ENCODE results near the gene LUM. TPM values are rescaled to one million over a fixed set of nuclear protein-coding genes. Genes with fewer than 3 reads are reported as not detected.

LUM gene
- total and polyA plus RNA-seq, 2 of the 4 experiments (the other 2 are of a cell fraction) = 50.0 to 70.5 TPM

GRCh38 chr12:91094957-91095356 is 16.3 kb downstream of the LUM start:
- Histone ChIP-seq H3K23ac (ENCODE audit: low read depth, low read length) (no peak overlapping the region), H4K5ac (ENCODE audit: low read depth, low read length) (no peak overlapping the region), H3K9me3 (ENCODE audit: control insufficient read depth, insufficient read depth, low read length) (no peaks in the 10 kb centered on the region; the same call in 1 of the 2 replicates), H2BK15ac (ENCODE audit: low read depth, low read length) (no peak overlapping the region), H3K4me1 (ENCODE audit: control insufficient read depth, insufficient read depth, low read length) (peaks cover 4% of the 10 kb centered on the region), H3K56ac (ENCODE audit: extremely low read depth, insufficient read depth, low read length) (no peak overlapping the region), H3K79me1 (ENCODE audit: low read depth in 1 of 2, low read length in 2 of 2) (no peaks in the 10 kb centered on the region), H2AFZ (replicated peaks; ENCODE audit: low read length, poor library complexity) (no peak overlapping the region), H3K18ac (ENCODE audit: low read depth, low read length) (peak overlapping the region; percentile 19; the same call in 1 of the 2 replicates), H3K9ac (ENCODE audit: low read depth, low read length) (no peak overlapping the region), H3K4me3 (ENCODE audit: insufficient read depth, low read depth, low read length) (no peak overlapping the region), H2BK120ac (ENCODE audit: low read depth, low read length) (no peak overlapping the region), H3K27ac (ENCODE audit: insufficient read depth, low read length) (no peak overlapping the region), H3K27me3 (ENCODE audit: control insufficient read depth, insufficient read depth, low read length) (no peaks in the 10 kb centered on the region), H4K8ac (ENCODE audit: low read depth in 2 of 2, low read length in 2 of 2) (no peak overlapping the region), H3K4ac (ENCODE audit: low read depth, low read length) (no peak overlapping the region), H4K20me1 (ENCODE audit: insufficient read depth, low read length) (no peaks in the 10 kb centered on the region), H2AK9ac (replicated peaks; ENCODE audit: low read depth, low read length, poor library complexity) (no peak overlapping the region), H2BK20ac (ENCODE audit: low read depth, low read length) (no peak overlapping the region), H4K91ac (ENCODE audit: insufficient read depth, low read depth, low read length) (no peak overlapping the region), H3K4me2 (ENCODE audit: low read depth, low read length) (no peak overlapping the region), H2AK5ac (ENCODE audit: low read depth, low read length) (no peak overlapping the region), H2BK5ac (ENCODE audit: low read depth, low read length, poor library complexity, severe bottlenecking) (no peak overlapping the region), H3K9me1 (ENCODE audit: insufficient read depth, low read length) (no peaks in the 10 kb centered on the region), H3K14ac (replicated peaks; ENCODE audit: low read depth, low read length) (no peak overlapping the region), H3K36me3 (ENCODE audit: control insufficient read depth, insufficient read depth, low read length) (no peaks in the 10 kb centered on the region)
- intact Hi-C loops (cut with micrococcal nuclease) = loop anchor here (5.0 kb wide), 1 partner anchor 53 kb away; no protein-coding TSS in a partner anchor
- no CpG with 5 or more reads among the region's 1 CpG for WGBS, 2 experiments (ENCODE audit: extremely low coverage in 2 of 2, insufficient read length in 1 of 2)
- TF ChIP-seq MXI1 (IDR thresholded peaks at IDR 0.05; ENCODE audit: borderline replicate concordance, low read depth, low read length) (no peak), CTCF (conservative IDR thresholded peaks at IDR 0.05; ENCODE audit: low read depth, low read length) (no peak), RAD21 (IDR thresholded peaks at IDR 0.05; ENCODE audit: low read length) (no peak), FOS (IDR thresholded peaks at IDR 0.05; ENCODE audit: low read depth, low read length) (no peak), POLR2A (IDR thresholded peaks at IDR 0.05; ENCODE audit: low read depth, low read length) (no peak), SMC3 (IDR thresholded peaks at IDR 0.05; ENCODE audit: low read depth, low read length) (no peak), ELK1 (IDR thresholded peaks at IDR 0.05; ENCODE audit: borderline replicate concordance, low read depth, low read length) (no peak), MAFK (IDR thresholded peaks at IDR 0.05; ENCODE audit: low read depth, low read length) (no peak), USF2 (IDR thresholded peaks at IDR 0.05; ENCODE audit: low read depth, low read length) (no peak), BHLHE40 (IDR thresholded peaks at IDR 0.05; ENCODE audit: low read depth, low read length) (no peak), MAZ (IDR thresholded peaks at IDR 0.05; ENCODE audit: borderline replicate concordance, low read depth, low read length) (no peak), NFE2L2 (IDR thresholded peaks at IDR 0.05; ENCODE audit: low read depth, low read length) (no peak)
- in situ Hi-C loops (cut with MboI; ENCODE audit: low sequenced_read_pairs) = no loop called here
- no TSS peak for BruUV-seq (replicated peaks)
- DNase-seq (no peak), ATAC-seq (ENCODE audit: low read depth) (no peak)
- ChIA-PET POLR2A (ENCODE audit: unreplicated experiment) (no interaction called here), CTCF (no interaction called here)
- dilution Hi-C loops (cut with HindIII; ENCODE audit: low sequenced_read_pairs, unreplicated experiment) = no loop called here
